ENCODE measurements around the gene SMAD2.

GRCh38 chr18:47932190-47932589 lies 1.7 kb upstream of the SMAD2 start:
- TF ChIP-seq CTCF (IDR thresholded peaks at IDR 0.05) = no peak
- no peak for TF ChIP-seq POLR2A (IDR thresholded peaks at IDR 0.05)

Data from lower leg skin (tissue), 3 donors.